GM18499 (cell line): ENCODE measurements around the gene NRM.

Source experiments
- ATAC-seq: cut with Tn5 transposase; IDR thresholded peaks from one replicate; pipeline ENCODE4 v1.9.1; 2021; ENCODE audit warnings: moderate number of reproducible peaks; ENCODE audit not compliant: insufficient read depth, unreplicated experiment

Gene NRM

DNA sequence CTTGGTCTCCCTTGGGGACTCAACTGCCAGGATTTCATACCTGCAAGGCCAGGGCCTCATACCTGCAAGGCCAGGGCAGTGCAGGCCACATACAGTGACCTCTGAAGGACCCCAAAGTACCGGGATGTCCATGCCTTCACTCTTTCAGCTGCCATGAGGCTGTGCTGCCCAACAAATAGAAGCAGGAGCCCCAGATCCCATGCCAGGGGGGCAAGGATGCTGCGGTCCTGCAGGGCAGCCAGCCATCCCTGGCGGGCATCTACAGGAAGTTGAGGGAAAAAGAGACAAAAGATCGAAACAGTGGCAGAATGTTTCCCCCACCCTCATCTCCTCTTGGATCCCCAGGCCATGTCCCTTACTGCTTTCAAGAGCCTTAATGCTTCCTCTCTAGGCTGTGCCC is 799 bp downstream of the NRM start:
- ATAC-seq, result no peak

DNA sequence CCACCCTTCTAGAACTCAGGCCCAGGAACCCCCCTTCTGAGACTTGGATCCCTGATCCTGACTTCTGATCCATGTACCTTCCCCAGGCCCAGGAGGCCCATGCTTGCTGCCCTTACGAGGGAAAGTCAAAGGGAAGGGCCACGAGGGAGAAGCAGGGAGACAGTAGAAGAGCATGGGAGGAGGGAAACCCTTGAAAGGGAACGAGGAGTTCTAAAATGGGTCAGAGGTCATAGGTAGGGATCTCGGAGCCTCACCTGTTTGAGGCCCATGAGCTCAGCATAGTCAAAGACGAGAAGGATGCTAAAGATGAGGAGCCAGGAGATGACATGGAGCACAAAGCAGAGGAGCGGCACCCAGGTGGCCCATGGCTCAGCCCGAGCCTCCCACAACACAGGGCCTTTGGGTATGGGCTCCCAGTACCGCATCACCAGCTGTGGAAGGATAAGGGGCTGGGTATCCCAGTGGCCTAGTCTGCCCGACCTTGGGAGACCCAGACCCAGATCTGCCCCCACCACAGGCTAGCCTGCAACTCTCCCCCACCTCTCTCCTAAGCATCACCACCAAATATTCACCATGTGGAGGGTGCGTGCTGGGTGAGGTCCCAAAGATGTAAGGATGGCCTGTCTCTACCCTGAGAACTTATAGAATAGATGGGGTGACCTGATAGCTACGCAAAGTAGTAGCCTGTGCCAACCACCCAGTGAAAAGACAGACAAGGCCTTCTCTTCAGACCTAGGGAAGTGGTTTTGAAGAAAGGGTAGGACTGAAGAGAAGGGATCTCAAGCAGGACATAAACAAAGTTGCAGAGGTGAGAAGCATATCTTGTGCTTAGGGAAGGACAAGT is 1.5 kb downstream of the NRM start:
- ATAC-seq, result no peak

GRCh38 chr6:30688569-30688968 is 2.2 kb downstream of the NRM start:
- ATAC-seq, result no peak

GRCh38 chr6:30687659-30688431 is 2.9 kb downstream of the NRM start:
- no peak for ATAC-seq

DNA sequence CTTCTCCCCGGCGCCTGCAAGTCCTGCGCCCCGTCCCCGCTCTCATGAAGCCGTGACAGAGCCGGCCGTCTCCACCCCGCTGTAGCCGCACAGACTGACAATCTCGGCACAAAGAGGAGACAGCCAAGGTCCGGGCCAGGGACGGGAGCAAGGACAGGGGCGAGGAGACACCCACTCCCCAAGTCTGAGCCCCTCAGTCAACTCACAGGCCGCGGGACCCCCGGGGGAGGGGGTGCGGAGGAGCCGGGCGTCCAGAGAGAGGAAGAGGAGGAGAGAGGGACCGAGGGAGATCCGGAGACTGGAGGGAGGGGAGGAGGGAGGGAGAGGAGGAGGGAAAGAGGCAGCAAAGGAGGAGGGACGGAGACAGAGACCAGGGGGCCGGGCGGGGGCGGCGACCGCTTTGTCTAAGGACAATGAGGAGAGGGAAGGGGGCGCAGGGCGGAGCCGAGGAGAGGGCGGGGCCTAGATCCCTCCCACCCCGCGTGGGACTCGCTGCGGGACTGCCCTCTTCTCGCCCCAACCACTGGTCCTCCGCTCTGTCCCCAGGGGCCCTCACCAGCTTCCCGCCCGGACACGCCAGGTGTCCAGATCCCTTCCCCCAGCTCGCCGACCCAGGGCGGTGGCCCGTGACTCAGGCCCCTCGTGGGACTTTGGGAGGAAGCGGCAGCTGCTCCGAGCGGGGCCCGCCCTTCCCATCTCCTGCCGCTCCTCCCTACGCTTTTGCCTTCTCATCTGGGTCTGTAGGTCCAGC is 3.7 kb downstream of the NRM start:
- no peak for ATAC-seq

- no peak for ATAC-seq
These were observed 4.5 kb downstream of the NRM start, which contains the start of gene PPP1R18 for GRCh38 chr6:30686009-30686907. Gene PPP1R18 (minus strand): TSS chr6:30686645. CDS start chr6:30686018, 627 bp downstream.

DNA sequence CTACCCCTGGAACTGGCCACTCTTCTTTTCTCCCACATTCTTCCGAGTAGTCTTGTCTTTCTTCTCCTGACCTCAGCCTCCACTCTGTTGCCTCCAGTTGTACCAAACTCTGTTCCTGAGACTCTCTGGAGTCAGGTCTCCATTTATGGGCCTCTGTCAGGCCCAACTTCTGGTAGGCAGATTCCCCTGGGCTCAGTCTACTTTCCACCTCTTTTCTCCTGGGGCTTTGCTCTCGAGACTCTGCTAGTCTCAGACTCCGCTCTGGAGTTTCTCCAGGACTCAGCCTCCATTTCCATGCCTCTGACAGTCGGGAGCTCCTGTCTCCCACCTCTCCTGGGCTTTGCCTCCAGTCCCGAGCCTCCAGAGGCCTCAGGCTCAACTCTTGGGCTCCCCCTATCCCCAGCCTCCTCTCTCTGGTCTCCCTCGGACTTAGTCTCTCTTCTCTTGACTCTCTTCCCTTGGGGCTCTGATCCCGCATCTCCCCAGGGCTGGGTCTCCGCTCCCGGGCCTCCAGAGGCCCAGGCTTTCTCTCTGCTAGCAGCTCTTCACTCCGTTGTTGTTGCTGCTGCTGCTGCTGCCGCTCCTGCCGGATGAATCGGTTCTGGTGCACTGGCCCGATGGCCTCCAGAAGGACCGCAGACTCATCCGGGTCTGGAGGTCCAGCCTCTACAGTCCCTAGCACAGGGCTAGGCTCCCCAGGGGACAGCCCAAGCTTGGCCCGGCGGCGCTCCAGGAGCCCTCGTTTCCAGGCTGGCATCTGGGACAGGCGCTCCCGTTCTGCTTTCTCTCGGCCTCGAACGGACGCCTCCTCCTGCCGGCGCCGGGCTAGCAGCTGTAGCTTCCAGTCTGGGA is 5.4 kb downstream of the NRM start:
- no peak for ATAC-seq

DNA sequence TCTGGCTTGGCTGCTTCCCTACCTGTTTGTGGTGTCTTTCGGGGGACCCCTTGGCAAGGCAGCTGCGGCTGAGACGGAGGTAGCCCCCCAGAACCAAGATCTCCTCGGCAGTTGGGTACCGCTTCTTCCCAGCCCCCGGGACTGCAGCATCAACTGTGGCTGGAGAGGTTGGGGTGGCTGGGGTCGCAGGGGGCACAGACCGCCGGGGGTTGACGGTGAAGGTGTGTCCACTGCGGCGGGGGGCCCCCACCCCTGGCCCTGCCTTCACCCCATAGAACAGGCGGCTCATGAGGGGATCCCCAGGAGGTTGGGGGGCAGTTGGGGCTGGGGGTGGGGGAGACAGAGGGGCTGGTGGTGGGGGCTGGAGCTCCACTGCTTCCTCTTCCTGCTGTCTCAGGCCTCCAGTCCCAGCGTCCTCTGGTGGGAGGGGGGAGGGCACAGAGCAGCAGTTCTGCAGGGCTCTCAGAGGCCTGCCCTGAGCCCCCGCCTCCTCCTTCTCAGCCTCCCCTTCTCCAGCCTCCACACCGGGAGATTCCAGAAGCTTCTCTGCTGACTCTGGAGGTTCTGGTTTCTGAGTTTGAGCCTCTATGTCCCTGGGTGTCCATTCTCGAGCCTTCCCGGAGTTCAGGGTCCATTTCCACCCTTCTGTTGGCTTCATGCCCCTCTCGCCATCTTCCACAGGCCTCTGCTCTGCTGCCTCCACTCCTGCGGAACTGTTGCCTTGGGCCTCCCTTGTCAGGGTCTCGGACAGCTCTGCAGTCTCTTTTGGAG is 6.2 kb downstream of the NRM start:
- ATAC-seq, result no peak

DNA sequence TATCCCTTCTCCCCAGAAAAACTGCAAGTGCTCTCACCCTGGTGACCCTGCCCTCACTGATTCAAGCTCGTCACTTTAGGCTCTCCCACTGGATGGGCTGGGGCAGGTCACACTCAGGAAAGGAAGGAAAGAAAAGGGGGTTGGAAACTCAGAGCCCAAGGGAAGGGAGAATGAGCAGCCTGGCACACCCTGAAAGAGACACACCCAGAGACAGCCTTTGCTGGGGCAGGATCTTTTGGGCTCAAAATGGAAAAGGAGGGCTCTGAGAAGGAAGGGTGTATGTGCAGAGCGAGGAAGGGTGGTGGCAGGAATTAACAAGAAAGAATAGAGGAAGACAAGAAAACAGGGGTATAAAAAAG is 6.8 kb downstream of the NRM start:
- no peak for ATAC-seq

- no peak for ATAC-seq
These were observed 7.4 kb downstream of the NRM start for GRCh38 chr6:30683183-30683979.

DNA sequence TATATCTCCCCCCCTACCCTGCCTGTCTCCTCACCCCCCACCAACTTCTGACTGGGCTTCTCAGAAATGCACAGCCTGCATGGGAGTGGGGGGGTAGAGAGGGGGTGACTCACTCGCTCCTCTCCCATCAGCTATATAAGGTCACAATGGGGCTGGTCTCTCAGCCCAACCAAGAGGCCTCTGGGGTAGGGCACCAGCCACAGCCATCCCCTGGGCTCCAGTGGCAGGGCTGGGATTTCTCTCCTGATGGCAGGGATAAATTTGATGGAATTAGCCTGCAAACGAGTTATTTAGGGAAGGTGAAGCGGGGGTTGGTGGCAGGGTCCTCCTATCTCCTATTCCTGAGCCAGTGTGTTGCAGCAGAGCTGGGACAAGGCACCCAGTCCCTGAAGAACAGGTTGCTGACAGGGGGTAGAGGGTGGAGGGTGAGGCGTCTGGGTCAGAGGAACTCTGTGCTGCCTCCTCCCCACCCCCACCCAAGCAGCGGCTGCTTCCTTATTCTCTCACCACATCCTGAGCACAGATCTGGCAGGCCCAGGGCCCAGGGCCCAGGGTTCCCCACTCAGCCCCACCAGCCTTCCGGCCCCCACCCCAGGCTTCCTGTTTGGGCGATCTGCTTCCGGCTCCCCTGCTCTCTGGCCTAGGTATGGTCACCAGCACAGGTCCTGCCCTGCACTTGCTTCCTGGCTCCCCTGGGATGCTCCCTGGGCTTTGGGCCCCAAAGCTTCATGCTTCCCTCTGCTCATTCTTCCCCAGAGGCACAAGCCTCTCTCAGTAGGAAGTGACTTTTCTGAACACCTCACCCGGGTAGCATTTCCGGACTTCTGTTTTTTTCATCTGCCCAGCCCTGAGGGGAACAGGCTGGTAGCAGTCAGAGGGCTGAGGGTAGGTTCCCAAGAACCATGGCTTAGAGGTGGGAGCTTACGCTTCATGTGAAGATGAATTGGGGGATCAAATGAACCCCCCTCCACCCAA is 8.4 kb downstream of the NRM start:
- ATAC-seq, result no peak

- ATAC-seq, result no peak
These were observed 9.0 kb downstream of the NRM start for GRCh38 chr6:30681766-30682142.

DNA sequence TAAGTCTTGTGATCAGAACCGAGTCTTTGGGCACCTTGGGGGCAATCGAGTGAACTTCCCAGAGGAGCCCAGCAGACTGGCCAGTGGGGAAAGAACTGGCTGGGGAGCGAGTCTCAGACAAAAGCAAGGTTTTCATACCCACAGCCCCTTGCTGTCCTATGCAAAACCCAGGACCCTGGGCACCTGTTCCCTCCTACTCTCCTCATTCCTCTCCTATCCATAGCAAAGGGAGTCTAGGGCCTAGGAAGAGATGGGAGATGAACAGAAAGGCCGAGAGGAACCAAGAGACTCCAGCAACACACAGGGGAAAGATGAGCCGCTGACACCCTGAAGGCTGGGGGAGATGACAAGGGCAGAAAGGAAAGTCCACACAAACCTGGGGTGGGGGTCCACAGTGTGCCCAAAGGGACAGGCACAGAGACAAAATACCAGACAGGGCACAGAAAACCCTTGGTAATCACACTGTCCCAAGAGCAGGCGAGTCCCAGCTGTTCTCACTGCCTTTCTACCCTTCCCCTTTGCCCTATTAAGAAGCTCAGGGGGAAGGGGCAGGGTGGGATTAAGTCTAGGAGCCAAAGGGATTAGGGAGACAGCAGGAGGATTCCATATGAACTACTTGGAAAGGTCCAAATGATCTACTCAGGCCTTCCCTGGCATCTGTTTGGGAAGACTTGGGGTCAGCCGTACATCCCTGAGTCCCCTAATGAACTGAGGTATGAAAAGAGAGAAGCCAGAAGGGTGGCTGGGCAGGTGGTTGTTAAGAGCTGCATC is 10.8 kb downstream of the NRM start:
- no peak for ATAC-seq

- ATAC-seq, result no peak
These were observed 11.6 kb downstream of the NRM start for GRCh38 chr6:30678964-30679726.

DNA sequence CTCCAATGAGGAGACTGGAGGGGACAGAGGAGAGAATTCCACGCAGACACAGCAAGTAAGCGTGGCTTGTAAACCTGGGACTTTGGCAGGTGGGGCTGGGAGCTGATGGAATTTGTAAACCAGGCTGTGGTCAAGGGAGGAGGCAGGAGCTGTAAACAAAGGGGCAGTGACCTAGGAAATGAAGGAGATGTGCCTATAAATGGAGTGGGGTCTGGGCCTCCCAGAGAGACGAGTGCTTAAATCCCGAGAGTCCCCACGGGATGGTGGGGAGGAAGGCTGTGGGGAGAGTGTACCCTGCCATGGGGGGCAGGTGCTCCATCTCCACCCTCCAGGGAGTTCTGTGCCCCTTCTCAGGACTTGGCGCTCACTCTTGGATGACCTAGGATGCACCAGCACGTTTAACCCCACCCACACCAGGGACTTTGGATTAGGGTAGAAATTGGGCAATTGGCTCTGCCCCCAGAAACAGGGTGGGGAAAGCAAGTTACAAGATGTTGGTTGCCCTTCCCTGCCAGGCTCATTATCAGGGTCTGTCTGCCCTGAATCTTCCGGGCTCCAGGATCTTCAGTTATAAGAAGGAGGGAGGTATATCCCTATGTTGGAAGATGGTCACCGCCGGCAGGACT is 14.0 kb downstream of the NRM start:
- ATAC-seq, result no peak
